HEK293 (cell line): Measurements from ENCODE around the gene FTO.
A peak's percentile ranks its signal among the peaks of the same experiment; 100 is the strongest.

Experiments
- AEBP2 ChIP-seq: fragments of 450-650 bp; formaldehyde crosslinking; IDR thresholded peaks from 2 replicates; pipeline ENCODE4 v1.5.1; 2016; ENCODE audit warnings: missing biosample characterization, missing genetic modification characterization, borderline replicate concordance
- MEIS1 ChIP-seq: sonication (generic); formaldehyde crosslinking; IDR thresholded peaks from 2 replicates; pipeline ENCODE4 v1.8.1; 2022; ENCODE audit warnings: missing genetic modification reagents, mild to moderate bottlenecking, borderline replicate concordance
- SCRT1 ChIP-seq: fragments of 450-650 bp; formaldehyde crosslinking; IDR thresholded peaks from 2 replicates; pipeline ENCODE4 v1.5.1; 2016; ENCODE audit warnings: missing biosample characterization, missing genetic modification characterization, borderline replicate concordance
- SP7 ChIP-seq: fragments of 450-650 bp; formaldehyde crosslinking; IDR thresholded peaks from 2 replicates; pipeline ENCODE4 v1.5.1; 2016; ENCODE audit warnings: missing biosample characterization, missing genetic modification characterization
- YY2 ChIP-seq: fragments of 450-650 bp; formaldehyde crosslinking; IDR thresholded peaks from 2 replicates; pipeline ENCODE4 v1.5.1; 2016; ENCODE audit warnings: missing biosample characterization, missing genetic modification characterization
- ZBTB21 ChIP-seq: fragments of 450-650 bp; formaldehyde crosslinking; IDR thresholded peaks from 2 replicates; pipeline ENCODE4 v1.5.1; 2017; ENCODE audit warnings: missing biosample characterization, missing genetic modification characterization
- ZEB2 ChIP-seq: fragments of 450-650 bp; formaldehyde crosslinking; IDR thresholded peaks from 2 replicates; pipeline ENCODE4 v1.5.1; 2016; ENCODE audit warnings: missing biosample characterization, missing genetic modification characterization
- ZFP3 ChIP-seq: fragments of 450-650 bp; formaldehyde crosslinking; IDR thresholded peaks from 2 replicates; pipeline ENCODE4 v1.5.1; 2016; ENCODE audit warnings: low read depth, missing biosample characterization, missing genetic modification characterization
- ZFP69B ChIP-seq: fragments of 450-650 bp; formaldehyde crosslinking; IDR thresholded peaks from 2 replicates; pipeline ENCODE4 v1.5.1; 2016; ENCODE audit warnings: missing biosample characterization, missing genetic modification characterization
- ZNF16 ChIP-seq: fragments of 450-650 bp; formaldehyde crosslinking; IDR thresholded peaks from 2 replicates; pipeline ENCODE4 v1.5.1; 2016; ENCODE audit warnings: low read depth, missing biosample characterization, missing genetic modification characterization
- ZNF202 ChIP-seq: fragments of 450-650 bp; formaldehyde crosslinking; IDR thresholded peaks from 2 replicates; pipeline ENCODE4 v1.5.1; 2016; ENCODE audit warnings: missing biosample characterization, missing genetic modification characterization, borderline replicate concordance
- ZNF221 ChIP-seq: fragments of 450-650 bp; formaldehyde crosslinking; IDR thresholded peaks from 2 replicates; pipeline ENCODE4 v1.5.1; 2017; ENCODE audit warnings: missing biosample characterization, missing genetic modification characterization, borderline replicate concordance
- ZNF223 ChIP-seq: fragments of 450-650 bp; formaldehyde crosslinking; IDR thresholded peaks from 2 replicates; pipeline ENCODE4 v1.5.1; 2016; ENCODE audit warnings: missing biosample characterization, missing genetic modification characterization
- ZNF239 ChIP-seq: fragments of 450-650 bp; formaldehyde crosslinking; IDR thresholded peaks from 2 replicates; pipeline ENCODE4 v1.5.1; 2016; ENCODE audit warnings: missing biosample characterization, missing genetic modification characterization
- ZNF274 ChIP-seq, 2 experiments: fragments of 200-500 bp in 1 of 2; fragments of 450-650 bp in 1 of 2; sonication (Bioruptor generic) in 1 of 2; formaldehyde crosslinking in 1 of 2; IDR thresholded peaks; 2 replicates each; pipeline versions ENCODE4 v1.5.1 to v1.6.1; 2014 to 2016; ENCODE audit warnings: borderline replicate concordance in 1 of 2, inconsistent platforms in 1 of 2, low read length in 1 of 2, missing biosample characterization in 1 of 2, missing genetic modification characterization in 1 of 2
- ZNF311 ChIP-seq: fragments of 450-650 bp; formaldehyde crosslinking; IDR thresholded peaks from 2 replicates; pipeline ENCODE4 v1.5.1; 2017; ENCODE audit warnings: missing biosample characterization, missing genetic modification characterization, borderline replicate concordance
- ZNF362 ChIP-seq: fragments of 450-650 bp; formaldehyde crosslinking; IDR thresholded peaks from 2 replicates; pipeline ENCODE4 v1.5.1; 2016; ENCODE audit warnings: missing biosample characterization, missing genetic modification characterization
- ZNF488 ChIP-seq: fragments of 450-650 bp; formaldehyde crosslinking; IDR thresholded peaks from 2 replicates; pipeline ENCODE4 v1.5.1; 2016; ENCODE audit warnings: missing biosample characterization, missing genetic modification characterization
- ZNF501 ChIP-seq: fragments of 450-650 bp; formaldehyde crosslinking; IDR thresholded peaks from 2 replicates; pipeline ENCODE4 v1.5.1; 2016; ENCODE audit warnings: missing biosample characterization, missing genetic modification characterization
- ZNF521 ChIP-seq: fragments of 450-650 bp; formaldehyde crosslinking; IDR thresholded peaks from 2 replicates; pipeline ENCODE4 v1.5.1; 2017; ENCODE audit warnings: missing biosample characterization, mild to moderate bottlenecking, missing genetic modification characterization
- ZNF548 ChIP-seq: fragments of 450-650 bp; formaldehyde crosslinking; IDR thresholded peaks from 2 replicates; pipeline ENCODE4 v1.5.1; 2016; ENCODE audit warnings: missing biosample characterization, missing genetic modification characterization
- ZNF555 ChIP-seq: fragments of 450-650 bp; formaldehyde crosslinking; conservative IDR thresholded peaks from 2 replicates; pipeline ENCODE4 v1.5.1; 2017; ENCODE audit warnings: missing biosample characterization, mild to moderate bottlenecking, missing genetic modification characterization, inconsistent platforms
- ZNF624 ChIP-seq: fragments of 450-650 bp; formaldehyde crosslinking; IDR thresholded peaks from 2 replicates; pipeline ENCODE4 v1.5.1; 2017; ENCODE audit warnings: missing biosample characterization, missing genetic modification characterization
- ZNF658 ChIP-seq: fragments of 450-650 bp; formaldehyde crosslinking; IDR thresholded peaks from 2 replicates; pipeline ENCODE4; 2016; ENCODE audit warnings: missing biosample characterization, missing genetic modification characterization
- ZNF747 ChIP-seq: fragments of 450-650 bp; formaldehyde crosslinking; IDR thresholded peaks from 2 replicates; pipeline ENCODE4 v1.5.1; 2016; ENCODE audit warnings: missing biosample characterization, missing genetic modification characterization
- ZNF791 ChIP-seq: fragments of 450-650 bp; formaldehyde crosslinking; IDR thresholded peaks from 2 replicates; pipeline ENCODE4 v1.5.1; 2016; ENCODE audit warnings: missing biosample characterization, missing genetic modification characterization
- ZNF837 ChIP-seq: fragments of 450-650 bp; formaldehyde crosslinking; IDR thresholded peaks from 2 replicates; pipeline ENCODE4 v1.5.1; 2016; ENCODE audit warnings: missing biosample characterization, missing genetic modification characterization
- ZXDB ChIP-seq: fragments of 450-650 bp; formaldehyde crosslinking; IDR thresholded peaks from 2 replicates; pipeline ENCODE4 v1.5.1; 2016; ENCODE audit warnings: missing biosample characterization, missing genetic modification characterization
- TF ChIP-seq, protein P1 (sequence below): fragments of 450-650 bp; formaldehyde crosslinking; IDR thresholded peaks from 2 replicates; pipeline ENCODE4 v1.5.1; 2017; ENCODE audit warnings: missing biosample characterization, missing genetic modification characterization
- TF ChIP-seq, protein P2 (sequence below): fragments of 450-650 bp; formaldehyde crosslinking; IDR thresholded peaks from 2 replicates; pipeline ENCODE4 v1.5.1; 2016; ENCODE audit warnings: missing biosample characterization, missing genetic modification characterization
- TF ChIP-seq, protein P3 (sequence below): fragments of 450-650 bp; formaldehyde crosslinking; IDR thresholded peaks from 2 replicates; pipeline ENCODE4 v1.5.1; 2016; ENCODE audit warnings: missing biosample characterization, missing genetic modification characterization, low read depth

Gene FTO

GRCh38 chr16:54050459-54051210 is 346.7 kb downstream of the FTO start (continued):
- TF ChIP-seq ZNF837 (tag by site-specific recombination): no peak
- no peak for TF ChIP-seq ZNF311
- TF ChIP-seq SCRT1 (tag by site-specific recombination): no peak
- TF ChIP-seq ZBTB21 (tag by site-specific recombination): no peak
- no peak for TF ChIP-seq ZNF274 (IDR thresholded peaks at IDR 0.05; ENCODE audit: low read length)
- no peak for TF ChIP-seq ZNF274 (tag by site-specific recombination; IDR thresholded peaks at IDR 0.05; ENCODE audit: borderline replicate concordance)
- TF ChIP-seq ZNF548 (tag by site-specific recombination): no peak
- TF ChIP-seq ZNF501 (tag by site-specific recombination): no peak
- TF ChIP-seq AEBP2: no peak
- 0 out of 2 replicates have a peak, but pooled peaks have one; percentile 22 for TF ChIP-seq SP7 (tag by site-specific recombination)
- TF ChIP-seq ZNF239 (tag by site-specific recombination): no peak
- peak; percentile 34; the same call in 1 of the 2 replicates for TF ChIP-seq ZEB2 (tag by site-specific recombination)
- TF ChIP-seq, protein P1, sequence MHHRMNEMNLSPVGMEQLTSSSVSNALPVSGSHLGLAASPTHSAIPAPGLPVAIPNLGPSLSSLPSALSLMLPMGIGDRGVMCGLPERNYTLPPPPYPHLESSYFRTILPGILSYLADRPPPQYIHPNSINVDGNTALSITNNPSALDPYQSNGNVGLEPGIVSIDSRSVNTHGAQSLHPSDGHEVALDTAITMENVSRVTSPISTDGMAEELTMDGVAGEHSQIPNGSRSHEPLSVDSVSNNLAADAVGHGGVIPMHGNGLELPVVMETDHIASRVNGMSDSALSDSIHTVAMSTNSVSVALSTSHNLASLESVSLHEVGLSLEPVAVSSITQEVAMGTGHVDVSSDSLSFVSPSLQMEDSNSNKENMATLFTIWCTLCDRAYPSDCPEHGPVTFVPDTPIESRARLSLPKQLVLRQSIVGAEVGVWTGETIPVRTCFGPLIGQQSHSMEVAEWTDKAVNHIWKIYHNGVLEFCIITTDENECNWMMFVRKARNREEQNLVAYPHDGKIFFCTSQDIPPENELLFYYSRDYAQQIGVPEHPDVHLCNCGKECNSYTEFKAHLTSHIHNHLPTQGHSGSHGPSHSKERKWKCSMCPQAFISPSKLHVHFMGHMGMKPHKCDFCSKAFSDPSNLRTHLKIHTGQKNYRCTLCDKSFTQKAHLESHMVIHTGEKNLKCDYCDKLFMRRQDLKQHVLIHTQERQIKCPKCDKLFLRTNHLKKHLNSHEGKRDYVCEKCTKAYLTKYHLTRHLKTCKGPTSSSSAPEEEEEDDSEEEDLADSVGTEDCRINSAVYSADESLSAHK (tag by site-specific recombination): peak; percentile 81
- no peak for TF ChIP-seq ZNF747
- TF ChIP-seq, protein P2, sequence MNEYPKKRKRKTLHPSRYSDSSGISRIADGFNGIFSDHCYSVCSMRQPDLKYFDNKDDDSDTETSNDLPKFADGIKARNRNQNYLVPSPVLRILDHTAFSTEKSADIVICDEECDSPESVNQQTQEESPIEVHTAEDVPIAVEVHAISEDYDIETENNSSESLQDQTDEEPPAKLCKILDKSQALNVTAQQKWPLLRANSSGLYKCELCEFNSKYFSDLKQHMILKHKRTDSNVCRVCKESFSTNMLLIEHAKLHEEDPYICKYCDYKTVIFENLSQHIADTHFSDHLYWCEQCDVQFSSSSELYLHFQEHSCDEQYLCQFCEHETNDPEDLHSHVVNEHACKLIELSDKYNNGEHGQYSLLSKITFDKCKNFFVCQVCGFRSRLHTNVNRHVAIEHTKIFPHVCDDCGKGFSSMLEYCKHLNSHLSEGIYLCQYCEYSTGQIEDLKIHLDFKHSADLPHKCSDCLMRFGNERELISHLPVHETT (tag by site-specific recombination): no peak
- TF ChIP-seq ZFP3 (tag by site-specific recombination): no peak
- TF ChIP-seq MEIS1 (CRISPR knock-in tag): no peak
- no peak for TF ChIP-seq ZFP69B (tag by site-specific recombination)
- TF ChIP-seq ZNF658 (tag by site-specific recombination): no peak
- no peak for TF ChIP-seq ZNF521 (tag by site-specific recombination)
- no peak for TF ChIP-seq ZNF555 (tag by site-specific recombination)
- TF ChIP-seq ZNF791: no peak
- no peak for TF ChIP-seq ZNF624 (tag by site-specific recombination)
- TF ChIP-seq, protein P3, sequence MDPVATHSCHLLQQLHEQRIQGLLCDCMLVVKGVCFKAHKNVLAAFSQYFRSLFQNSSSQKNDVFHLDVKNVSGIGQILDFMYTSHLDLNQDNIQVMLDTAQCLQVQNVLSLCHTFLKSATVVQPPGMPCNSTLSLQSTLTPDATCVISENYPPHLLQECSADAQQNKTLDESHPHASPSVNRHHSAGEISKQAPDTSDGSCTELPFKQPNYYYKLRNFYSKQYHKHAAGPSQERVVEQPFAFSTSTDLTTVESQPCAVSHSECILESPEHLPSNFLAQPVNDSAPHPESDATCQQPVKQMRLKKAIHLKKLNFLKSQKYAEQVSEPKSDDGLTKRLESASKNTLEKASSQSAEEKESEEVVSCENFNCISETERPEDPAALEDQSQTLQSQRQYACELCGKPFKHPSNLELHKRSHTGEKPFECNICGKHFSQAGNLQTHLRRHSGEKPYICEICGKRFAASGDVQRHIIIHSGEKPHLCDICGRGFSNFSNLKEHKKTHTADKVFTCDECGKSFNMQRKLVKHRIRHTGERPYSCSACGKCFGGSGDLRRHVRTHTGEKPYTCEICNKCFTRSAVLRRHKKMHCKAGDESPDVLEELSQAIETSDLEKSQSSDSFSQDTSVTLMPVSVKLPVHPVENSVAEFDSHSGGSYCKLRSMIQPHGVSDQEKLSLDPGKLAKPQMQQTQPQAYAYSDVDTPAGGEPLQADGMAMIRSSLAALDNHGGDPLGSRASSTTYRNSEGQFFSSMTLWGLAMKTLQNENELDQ (tag by site-specific recombination): peak; percentile 7; the same call in 1 of the 2 replicates
- no peak for TF ChIP-seq YY2 (tag by site-specific recombination)
- TF ChIP-seq ZNF362 (tag by site-specific recombination): no peak; the same call in 1 of the 2 replicates
- no peak for TF ChIP-seq ZNF488
- no peak for TF ChIP-seq ZNF223 (tag by site-specific recombination)
- no peak for TF ChIP-seq ZNF16 (tag by site-specific recombination)
- TF ChIP-seq ZNF221 (tag by site-specific recombination): no peak
- TF ChIP-seq ZXDB (tag by site-specific recombination): peak; percentile 90
- no peak for TF ChIP-seq ZNF202 (tag by site-specific recombination)
